ENCODE results near the gene CDKN2B.

Gene CDKN2B

GRCh38 chr9:22009506-22009867 is 382 bp upstream of the CDKN2B start:
- TF ChIP-seq CTCF (IDR thresholded peaks at IDR 0.05) = no peak

- TF ChIP-seq CTCF (IDR thresholded peaks at IDR 0.05) = no peak
Measured at GRCh38 chr9:22008384-22008716, 755 bp downstream of the CDKN2B start.

GRCh38 chr9:22005702-22006606 is 3.2 kb downstream of the CDKN2B start:
- TF ChIP-seq CTCF (IDR thresholded peaks at IDR 0.05) = no peak

GRCh38 chr9:22005021-22005701 is 3.9 kb downstream of the CDKN2B start:
- no peak for TF ChIP-seq CTCF (IDR thresholded peaks at IDR 0.05)

DNA sequence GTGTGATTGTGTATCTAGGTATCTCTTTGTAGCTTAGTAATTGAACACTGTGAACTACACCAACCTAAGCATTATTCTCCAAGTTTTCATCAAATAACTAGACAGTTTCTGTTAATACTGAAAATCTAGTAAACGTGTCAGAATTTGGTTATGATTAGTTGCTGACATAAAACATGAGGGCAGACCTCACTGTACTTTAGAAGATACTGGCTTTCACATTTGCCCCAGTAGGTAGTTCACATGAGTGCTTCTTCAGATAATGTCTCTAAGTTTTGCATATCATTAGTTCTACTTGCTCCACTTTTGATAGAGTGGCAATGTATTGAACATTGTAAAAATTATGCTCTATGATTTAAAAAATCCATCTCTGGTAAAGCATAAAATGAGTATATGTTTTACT is 7.1 kb downstream of the CDKN2B start:
- TF ChIP-seq CTCF (IDR thresholded peaks at IDR 0.05) = no peak

DNA sequence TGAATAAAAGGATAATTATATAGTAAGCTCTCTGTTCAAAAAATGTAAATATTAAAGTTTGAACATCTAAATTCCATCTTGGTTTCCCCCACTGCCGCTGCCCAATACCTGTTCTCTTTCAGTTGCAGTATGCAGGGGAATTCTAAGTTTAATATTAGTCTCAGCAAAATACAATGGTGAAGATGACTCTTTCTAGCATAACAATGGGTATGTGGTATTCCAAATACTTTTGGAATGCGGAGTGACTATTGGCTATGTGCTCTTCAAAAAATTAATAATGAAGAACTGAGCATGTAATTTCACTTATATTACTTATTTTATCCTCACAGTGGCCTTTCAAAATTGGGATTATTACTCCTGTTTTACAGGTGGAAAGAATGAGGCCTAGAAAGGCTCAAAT is 11.1 kb downstream of the CDKN2B start:
- TF ChIP-seq CTCF (IDR thresholded peaks at IDR 0.05) = no peak

DNA sequence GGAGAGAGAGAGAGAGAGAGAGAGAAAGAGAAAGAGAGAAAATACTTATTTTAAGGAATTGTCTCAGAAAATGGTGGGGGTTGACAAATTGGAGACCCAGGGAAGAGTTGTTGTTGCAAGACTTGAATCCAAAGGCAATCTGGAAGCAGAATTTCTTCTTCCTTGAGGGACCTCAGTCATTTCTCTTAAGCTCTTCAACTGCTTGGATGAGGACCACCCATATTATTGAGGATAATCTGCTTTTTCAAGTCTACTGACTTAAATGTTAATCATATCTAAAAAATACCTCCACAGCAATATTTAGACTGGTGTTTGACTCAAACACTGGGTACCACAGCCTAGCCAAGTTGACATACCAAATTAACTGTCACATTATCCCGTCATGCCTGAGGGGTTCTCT is 11.6 kb downstream of the CDKN2B start:
- no peak for TF ChIP-seq CTCF (IDR thresholded peaks at IDR 0.05)

Data from LNCAP (cell line).